Smooth muscle cell (in vitro differentiated cells): ENCODE data around the gene UBE2U. TPM values are rescaled to one million over a fixed set of nuclear protein-coding genes. Genes with fewer than 3 reads are reported as not detected.
"Not testable (repeated sequence)": the region's sequence is repeated elsewhere in the genome, so short reads cannot be mapped to it uniquely, and the experiment has no call there.

ENCODE experiments used
- DNase-seq: peaks from one replicate; lab custom pipeline; 2025; ENCODE audit not compliant: unreplicated experiment; lab: John Stamatoyannopoulos, UW
- H2AFZ ChIP-seq: fragments of 200-600 bp; sonication (generic); 2 replicates; pipeline ENCODE4 v1.6.0; 2016; ENCODE audit warnings: antibody characterized with exemption, low read depth, mild to moderate bottlenecking
- H3F3A ChIP-seq: fragments of 200-600 bp; sonication (generic); 2 replicates; pipeline ENCODE4 v1.6.0; 2017; ENCODE audit warnings: antibody characterized with exemption, low read depth
- H3K27ac ChIP-seq: fragments of 200-600 bp; sonication (generic); 2 replicates; pipeline ENCODE4 v1.5.1; 2016; ENCODE audit warnings: low read depth, mild to moderate bottlenecking
- H3K27me3 ChIP-seq: fragments of 200-600 bp; sonication (generic); 2 replicates; pipeline ENCODE4 v1.6.1; 2016; ENCODE audit warnings: low read depth, mild to moderate bottlenecking
- H3K36me3 ChIP-seq: fragments of 200-600 bp; sonication (generic); 2 replicates; pipeline ENCODE4 v1.5.1; 2016; ENCODE audit warnings: low read depth
- H3K4me1 ChIP-seq: fragments of 200-600 bp; sonication (generic); 2 replicates; pipeline ENCODE4 v1.5.1; 2016; ENCODE audit warnings: low read depth
- H3K4me2 ChIP-seq: fragments of 200-600 bp; sonication (generic); 2 replicates; pipeline ENCODE4 v1.6.0; 2016; ENCODE audit warnings: mild to moderate bottlenecking
- H3K4me3 ChIP-seq: fragments of 200-600 bp; sonication (generic); 2 replicates; pipeline ENCODE4 v1.5.1; 2016; ENCODE audit warnings: mild to moderate bottlenecking
- H3K79me2 ChIP-seq: fragments of 200-600 bp; sonication (generic); 2 replicates; pipeline ENCODE4 v1.6.0; 2016; ENCODE audit warnings: low read depth, mild to moderate bottlenecking
- H3K9ac ChIP-seq: fragments of 200-600 bp; sonication (generic); 2 replicates; pipeline ENCODE4 v1.6.0; 2016; ENCODE audit warnings: low read depth
- H3K9me3 ChIP-seq: fragments of 200-600 bp; sonication (generic); replicated peaks from 2 replicates; pipeline ENCODE4 v1.5.1; 2016; ENCODE audit warnings: low read depth
- H4K20me1 ChIP-seq: fragments of 200-600 bp; sonication (generic); 2 replicates; pipeline ENCODE4 v1.6.0; 2016; ENCODE audit warnings: low read depth
- CTCF ChIP-seq: fragments of 200-600 bp; sonication (generic); IDR thresholded peaks from 2 replicates; pipeline ENCODE4 v1.5.1; 2017; ENCODE audit warnings: borderline replicate concordance, mild to moderate bottlenecking, antibody characterized with exemption; ENCODE audit not compliant: insufficient read depth, poor library complexity, severe bottlenecking
- WGBS: methylation state at CpG from one replicate; pipeline ENCODE4 v1.1.7; 2016; ENCODE audit warnings: low lambda C conversion rate; 5-methylcytosine and 5-hydroxymethylcytosine counted together
- polyA plus RNA-seq: library from polyadenylated mRNA; unstranded; fragments of >200 nt; fragmentation: Nextera tagmentation; extraction: Ambion mirVana; gene quantifications from 2 replicates; pipeline ENCODE4 v1.2.1, GENCODE V29; 2016
- total RNA-seq: library from RNA; depleted of rRNA; stranded (reverse); fragments of >200 nt; gene quantifications from 2 replicates; pipeline ENCODE4 v1.2.3, GENCODE V29; 2014

UBE2U gene
- total and polyA plus RNA-seq, 2 experiments from 2014 or later, result not detected

- no peaks in the 10 kb centered on the region for H4K20me1 ChIP-seq
- no peak overlapping the region for H3K4me3 ChIP-seq
- WGBS, result 77% methylated on average over 3 of the region's 3 CpGs
- DNase-seq, result no peak
- TF ChIP-seq CTCF, result no peak
- no peak overlapping the region for H3K4me2 ChIP-seq
- no peaks in the 10 kb centered on the region for H3F3A ChIP-seq
- peaks cover 3% of the 10 kb centered on the region for H3K4me1 ChIP-seq
- no peaks in the 10 kb centered on the region for H3K36me3 ChIP-seq
- no peak overlapping the region for H3K27ac ChIP-seq
- no peaks in the 10 kb centered on the region for H3K27me3 ChIP-seq
- peaks cover 7% of the 10 kb centered on the region for H3K9me3 ChIP-seq
- no peak overlapping the region for H3K9ac ChIP-seq
- H3K79me2 ChIP-seq, result no peaks in the 10 kb centered on the region
- no peak overlapping the region for H2AFZ ChIP-seq
These were observed 48.5 kb downstream of the UBE2U start for GRCh38 chr1:64251971-64252370.

- not testable (repeated sequence) for H3F3A ChIP-seq, H3K27ac ChIP-seq, H3K4me3 ChIP-seq, H3K9ac ChIP-seq, H3K4me2 ChIP-seq, H2AFZ ChIP-seq, DNase-seq, H3K27me3 ChIP-seq, H3K79me2 ChIP-seq, H3K36me3 ChIP-seq, H3K4me1 ChIP-seq, H3K9me3 ChIP-seq, H4K20me1 ChIP-seq
- WGBS, result 93% methylated on average over 2 of the region's 2 CpGs
These were observed 53.8 kb downstream of the UBE2U start for GRCh38 chr1:64257233-64257632.

GRCh38 chr1:64258444-64258843, 55.0 kb downstream of the UBE2U start:
- not testable (repeated sequence) for H3K9ac ChIP-seq, H3K4me2 ChIP-seq, H3K4me1 ChIP-seq, H3K9me3 ChIP-seq, H4K20me1 ChIP-seq, H3F3A ChIP-seq, H2AFZ ChIP-seq, H3K27ac ChIP-seq, H3K36me3 ChIP-seq, H3K27me3 ChIP-seq, H3K79me2 ChIP-seq, DNase-seq, H3K4me3 ChIP-seq
- WGBS, result 80% methylated on average over 2 of the region's 2 CpGs

- H4K20me1 ChIP-seq, result no peaks in the 10 kb centered on the region
- DNase-seq, result no peak
These were observed 59.9 kb downstream of the UBE2U start for GRCh38 chr1:64263335-64263734.

More at GRCh38 chr1:64263335-64263734, 59.9 kb downstream of the UBE2U start:
- Histone ChIP-seq H3K4me3 (no peak overlapping the region), H3K79me2 (no peaks in the 10 kb centered on the region), H3K4me1 (peaks cover 16% of the 10 kb centered on the region), H3F3A (peaks cover 9% of the 10 kb centered on the region), H2AFZ (no peak overlapping the region), H3K36me3 (no peaks in the 10 kb centered on the region), H3K9me3 (no peaks in the 10 kb centered on the region), H3K9ac (no peak overlapping the region), H3K27ac (peak overlapping the region; percentile 51), H3K27me3 (no peaks in the 10 kb centered on the region), H3K4me2 (peak overlapping the region; percentile 24)
- no peak for TF ChIP-seq CTCF
- 51% methylated on average over 3 of the region's 3 CpGs for WGBS
